ENCODE results near the gene NODAL. TPM values are rescaled to one million over a fixed set of nuclear protein-coding genes. Genes with fewer than 3 reads are reported as not detected.
A peak's percentile ranks its signal among the peaks of the same experiment; 100 is the strongest.

NODAL gene
- total and polyA plus RNA-seq, 12 donors, result 0.04 to 0.29 TPM; not detected in 10

DNA sequence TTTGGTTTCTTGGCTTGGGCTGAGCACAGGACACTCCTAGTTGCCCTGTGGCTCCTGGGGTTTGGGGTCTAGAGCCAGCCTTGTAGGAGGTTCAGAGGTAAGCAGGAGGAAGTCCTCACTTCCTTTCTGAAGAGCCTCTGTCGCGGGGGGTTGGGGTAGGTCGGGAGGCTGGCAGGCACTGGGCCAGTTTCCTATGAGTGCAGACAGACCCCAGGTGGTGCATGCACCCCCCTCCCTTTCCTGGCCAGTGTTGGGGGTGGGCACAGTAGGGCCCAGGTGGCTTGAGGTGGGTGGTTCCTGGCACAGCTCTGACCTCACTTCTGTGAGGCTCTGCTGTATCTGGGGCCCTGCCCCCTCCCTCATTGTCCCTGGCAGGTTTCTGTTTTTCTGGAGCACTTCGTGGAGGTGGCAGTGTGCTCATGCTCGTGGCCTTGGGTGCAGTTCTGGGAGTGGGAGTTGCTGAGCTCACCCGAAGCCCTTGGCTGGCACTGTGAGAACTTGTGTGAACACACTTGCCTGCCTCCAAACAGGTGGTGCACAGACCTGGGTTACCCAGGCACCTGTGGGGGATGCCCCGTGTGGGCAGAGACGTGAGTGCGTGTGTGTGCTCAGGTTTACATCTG lies 38.9 kb upstream of the NODAL start:
- 33 to 54% methylated on average over 9 of the region's 9 CpGs for WGBS, 2 donors
- intact Hi-C loops (cut with DNase I), result no loop called here
- no peak for DNase-seq
- H3K4me3 ChIP-seq, result peak overlapping the region in 9 of 10 donors; percentile 54 to 77 (median 65)
- H3K27ac ChIP-seq, result peak overlapping the region; percentile 8 to 91 (median 82)
- peaks cover 0 to 6% (median 0%) of the 10 kb centered on the region in 9 donors for H3K36me3 ChIP-seq
- H3K9me3 ChIP-seq, result no peaks in the 10 kb centered on the region
- peaks cover 0 to 32% (median 0%) of the 10 kb centered on the region in 7 donors for H3K27me3 ChIP-seq
- peaks cover 41 to 77% (median 71%) of the 10 kb centered on the region in 9 donors for H3K4me1 ChIP-seq
- ATAC-seq, result no peak
- TF ChIP-seq, protein P1, sequence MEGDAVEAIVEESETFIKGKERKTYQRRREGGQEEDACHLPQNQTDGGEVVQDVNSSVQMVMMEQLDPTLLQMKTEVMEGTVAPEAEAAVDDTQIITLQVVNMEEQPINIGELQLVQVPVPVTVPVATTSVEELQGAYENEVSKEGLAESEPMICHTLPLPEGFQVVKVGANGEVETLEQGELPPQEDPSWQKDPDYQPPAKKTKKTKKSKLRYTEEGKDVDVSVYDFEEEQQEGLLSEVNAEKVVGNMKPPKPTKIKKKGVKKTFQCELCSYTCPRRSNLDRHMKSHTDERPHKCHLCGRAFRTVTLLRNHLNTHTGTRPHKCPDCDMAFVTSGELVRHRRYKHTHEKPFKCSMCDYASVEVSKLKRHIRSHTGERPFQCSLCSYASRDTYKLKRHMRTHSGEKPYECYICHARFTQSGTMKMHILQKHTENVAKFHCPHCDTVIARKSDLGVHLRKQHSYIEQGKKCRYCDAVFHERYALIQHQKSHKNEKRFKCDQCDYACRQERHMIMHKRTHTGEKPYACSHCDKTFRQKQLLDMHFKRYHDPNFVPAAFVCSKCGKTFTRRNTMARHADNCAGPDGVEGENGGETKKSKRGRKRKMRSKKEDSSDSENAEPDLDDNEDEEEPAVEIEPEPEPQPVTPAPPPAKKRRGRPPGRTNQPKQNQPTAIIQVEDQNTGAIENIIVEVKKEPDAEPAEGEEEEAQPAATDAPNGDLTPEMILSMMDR (IDR thresholded peaks at IDR 0.05), result no peak

GRCh38 chr10:70479626-70480238 lies 38.3 kb upstream of the NODAL start:
- H3K27ac ChIP-seq, result peak overlapping the region; percentile 34 to 91 (median 82)
- TF ChIP-seq, protein P1 (IDR thresholded peaks at IDR 0.05), result no peak
- intact Hi-C loops (cut with DNase I), result loop anchor here in 1 of 10 donors (5.0 kb wide), 1 partner anchor 33 kb away; no protein-coding TSS in a partner anchor
- H3K4me1 ChIP-seq, result peaks cover 41 to 76% (median 65%) of the 10 kb centered on the region in 9 donors
- 50 to 51% methylated on average over 8 of the region's 8 CpGs for WGBS, 2 donors
- H3K4me3 ChIP-seq, result peak overlapping the region in 9 of 10 donors; percentile 54 to 77 (median 65)
- peaks cover 0 to 4% (median 0%) of the 10 kb centered on the region in 9 donors for H3K36me3 ChIP-seq
- ATAC-seq (peak in 3 of 8 donors; percentile 5 to 26 (median 8)), DNase-seq (no peak)
- H3K27me3 ChIP-seq, result peaks cover 0 to 32% (median 0%) of the 10 kb centered on the region in 7 donors
- H3K9me3 ChIP-seq, result no peaks in the 10 kb centered on the region

DNA sequence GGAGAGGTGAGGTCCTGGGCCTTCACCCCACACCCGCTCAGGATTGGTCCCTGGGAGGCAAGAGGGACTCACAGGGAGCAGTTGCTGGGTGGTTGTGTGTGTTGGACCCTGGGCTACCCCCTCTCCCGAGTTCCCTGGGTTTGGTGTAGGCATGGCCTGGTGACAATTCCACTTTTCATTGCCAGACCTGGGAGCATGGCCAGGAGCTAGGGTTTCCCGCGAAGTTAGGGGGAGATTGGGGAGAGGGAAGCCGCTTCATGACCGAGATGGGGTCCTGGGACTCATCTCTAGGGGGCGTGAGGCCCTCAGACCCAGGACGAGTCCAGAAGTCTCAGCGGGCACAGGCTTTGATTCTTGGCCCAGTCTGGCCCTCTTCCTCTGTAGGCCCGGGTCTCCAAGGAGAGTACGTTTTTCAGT lies 37.7 kb upstream of the NODAL start:
- intact Hi-C loops (cut with DNase I), result loop anchor here in 1 of 10 donors (5.0 kb wide), 1 partner anchor 33 kb away; no protein-coding TSS in a partner anchor
- no peaks in the 10 kb centered on the region for H3K36me3 ChIP-seq
- H3K4me3 ChIP-seq, result peak overlapping the region; percentile 40 to 77 (median 64)
- H3K27ac ChIP-seq, result peak overlapping the region; percentile 26 to 91 (median 82)
- TF ChIP-seq, protein P1 (IDR thresholded peaks at IDR 0.05), result peak in 3 of 9 donors; percentile 6 to 21 (median 7)
- peaks cover 0 to 32% (median 0%) of the 10 kb centered on the region in 7 donors for H3K27me3 ChIP-seq
- 46 to 53% methylated on average over 11 of the region's 11 CpGs for WGBS, 2 donors
- ATAC-seq (peak in 1 of 8 donors; percentile 3), DNase-seq (no peak)
- H3K4me1 ChIP-seq, result peaks cover 41 to 72% (median 60%) of the 10 kb centered on the region in 9 donors
- H3K9me3 ChIP-seq, result no peaks in the 10 kb centered on the region

Measured in heart right ventricle (tissue), 16 donors.